DOHH2 (cell line): ENCODE results near the gene HCN3.

Experiments
- CTCF ChIP-seq: fragments of 200-600 bp; sonication (generic); IDR thresholded peaks from one replicate; pipeline ENCODE4 v1.5.1; 2014; ENCODE audit warnings: antibody characterized with exemption, mild to moderate bottlenecking, low read depth, low read length; ENCODE audit not compliant: poor library complexity, severe bottlenecking
- EZH2phosphoT487 ChIP-seq: fragments of 200-600 bp; sonication (generic); IDR thresholded peaks from 2 replicates; pipeline ENCODE4 v1.6.1; 2017; ENCODE audit warnings: borderline replicate concordance, mild to moderate bottlenecking, antibody characterized with exemption, low read length, moderate library complexity, mixed read lengths

DNA sequence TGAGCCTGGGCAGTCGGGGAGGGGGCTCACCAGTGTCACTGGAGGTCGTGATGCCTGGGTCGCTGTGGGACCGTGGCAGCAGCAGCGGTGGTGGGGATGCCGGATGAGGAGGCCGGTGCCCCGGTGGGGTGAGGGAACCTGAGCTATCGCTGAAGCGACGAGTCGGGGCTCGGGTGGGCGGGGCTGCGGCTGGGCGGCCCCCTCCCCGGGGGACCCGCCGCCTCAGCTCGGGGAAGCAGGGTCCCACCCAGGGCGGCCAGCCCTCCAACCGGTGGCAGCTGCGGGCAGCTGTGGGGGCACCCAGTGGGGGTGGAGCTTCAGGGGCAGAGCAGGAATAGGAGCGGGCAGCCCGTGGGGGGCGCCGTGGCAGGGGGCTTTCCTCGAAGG, 27.0 kb upstream of the HCN3 start:
- TF ChIP-seq CTCF, result no peak
- TF ChIP-seq EZH2phosphoT487, result no peak
